Left kidney (tissue), 8 donors: Measurements from ENCODE around the gene TMEM9B. TPM values are rescaled to one million over a fixed set of nuclear protein-coding genes. Genes with fewer than 3 reads are reported as not detected.
"Not testable (repeated sequence)": the region's sequence is repeated elsewhere in the genome, so short reads cannot be mapped to it uniquely, and the experiment has no call there.

Source experiments
- DNase-seq: peaks from one replicate; pipeline ENCODE4 v3.0.0-alpha.2; 2013
- long read RNA-seq, 8 donors: transcript quantifications; one replicate each; lab custom pipeline, GENCODE V29; 2026
- polyA plus RNA-seq: library from polyadenylated mRNA; unstranded; fragments of 120-200 nt; gene quantifications from one replicate; pipeline ENCODE4 v1.2.1, GENCODE V29; 2013; ENCODE audit not compliant: insufficient read length

Gene TMEM9B
- polyA plus RNA-seq = 63.8 TPM
- long read RNA-seq, donor 1, transcript TMEM9B-205 (5 exons, 2,083 nt) = major isoform, 27 of 34 reads
- long read RNA-seq, donor 1, partial matches to known transcripts = 5 of 34 reads
- long read RNA-seq, donor 1, other reads (novel, unspliced or antisense) = 0 of 34 reads
- long read RNA-seq, donor 2, transcript TMEM9B-205 (5 exons, 2,083 nt) = major isoform, 25 of 25 reads
- long read RNA-seq, donor 2, partial matches to known transcripts = 0 of 25 reads
- long read RNA-seq, donor 2, other reads (novel, unspliced or antisense) = 0 of 25 reads
- long read RNA-seq, donor 3, transcript TMEM9B-205 (5 exons, 2,083 nt) = major isoform, 19 of 19 reads
- long read RNA-seq, donor 3, partial matches to known transcripts = 0 of 19 reads
- long read RNA-seq, donor 3, other reads (novel, unspliced or antisense) = 0 of 19 reads
- long read RNA-seq, donor 4 = 0 reads
- long read RNA-seq, donor 5, transcript TMEM9B-205 (5 exons, 2,083 nt) = major isoform, 47 of 53 reads
- long read RNA-seq, donor 5, partial matches to known transcripts = 0 of 53 reads
- long read RNA-seq, donor 5, other reads (novel, unspliced or antisense) = 0 of 53 reads
- long read RNA-seq, donor 6, transcript TMEM9B-205 (5 exons, 2,083 nt) = major isoform, 27 of 28 reads
- long read RNA-seq, donor 6, partial matches to known transcripts = 0 of 28 reads
- long read RNA-seq, donor 6, other reads (novel, unspliced or antisense) = 0 of 28 reads
- long read RNA-seq, donor 7, transcript TMEM9B-205 (5 exons, 2,083 nt) = major isoform, 44 of 48 reads
- long read RNA-seq, donor 7, partial matches to known transcripts = 0 of 48 reads
- long read RNA-seq, donor 7, other reads (novel, unspliced or antisense) = 0 of 48 reads
- long read RNA-seq, donor 8, transcript TMEM9B-205 (5 exons, 2,083 nt) = major isoform, 16 of 19 reads
- long read RNA-seq, donor 8, partial matches to known transcripts = 0 of 19 reads
- long read RNA-seq, donor 8, other reads (novel, unspliced or antisense) = 0 of 19 reads

GRCh38 chr11:8964324-8965320, at the start of gene TMEM9B:
TMEM9B (minus strand) TSS chr11:8964442; CDS start chr11:8964313, 129 bp downstream.
- peak; percentile 90 for DNase-seq

DNA sequence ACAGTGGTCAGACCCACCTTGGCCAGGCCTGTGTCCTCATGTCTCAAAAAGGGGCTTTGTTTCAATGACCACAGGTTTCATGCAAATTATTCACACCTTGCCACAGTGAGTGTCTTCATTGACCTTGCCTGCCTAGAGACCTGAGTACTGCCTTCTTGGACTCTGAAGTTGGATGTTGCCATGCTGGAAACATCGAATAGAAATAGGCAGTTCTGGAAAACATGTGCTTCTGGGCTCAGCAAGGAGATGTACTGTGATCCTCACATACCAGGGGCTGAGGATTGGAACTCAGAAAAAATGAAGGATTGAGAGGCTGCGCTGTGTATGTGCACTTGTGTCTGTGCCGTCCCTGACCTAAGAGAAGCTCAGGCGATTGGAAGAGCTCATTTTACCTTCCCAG, 49.1 kb upstream of the TMEM9B start:
- no peak for DNase-seq

GRCh38 chr11:9009538-9009937, 45.3 kb upstream of the TMEM9B start:
- DNase-seq = not testable (repeated sequence)

DNA sequence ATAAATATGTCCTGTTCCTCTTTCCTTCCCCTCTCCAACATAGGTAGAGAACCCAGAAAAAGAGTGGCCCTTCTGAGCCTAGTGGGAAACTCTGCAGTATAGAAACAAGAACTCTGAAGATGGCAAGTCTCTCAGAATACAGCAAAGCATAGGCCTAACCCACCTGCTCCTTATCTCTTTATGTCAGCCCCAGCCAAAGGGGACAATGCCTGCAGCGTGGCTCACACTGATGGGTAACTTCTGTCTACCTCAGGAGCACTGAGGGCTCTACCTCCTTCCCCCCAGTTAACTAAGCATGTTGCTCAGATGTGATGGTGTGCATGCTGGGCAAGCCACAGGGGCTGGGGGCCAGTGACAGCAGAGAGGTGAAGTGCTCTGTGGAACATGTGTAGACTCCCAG, 44.4 kb upstream of the TMEM9B start:
- DNase-seq = no peak

GRCh38 chr11:9008011-9008550, 43.8 kb upstream of the TMEM9B start:
- DNase-seq = no peak

DNA sequence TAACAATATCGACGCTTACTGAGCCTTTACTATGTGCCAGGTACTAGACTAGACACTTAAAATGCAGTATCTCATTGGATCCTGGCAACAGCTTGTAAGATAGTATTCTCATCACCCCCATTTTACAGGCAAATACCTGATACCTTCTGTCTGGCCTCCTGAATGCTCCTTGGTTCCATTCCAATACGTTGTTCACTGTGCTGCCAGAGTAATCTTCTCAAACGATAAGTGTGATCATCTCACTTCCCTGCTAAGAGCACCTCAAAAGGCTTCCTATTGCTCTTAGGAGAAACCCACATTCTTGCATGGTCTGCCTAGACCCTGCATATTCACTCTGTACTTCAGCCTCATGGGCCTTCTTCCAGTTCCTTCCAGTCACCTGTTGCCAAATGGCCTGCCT, 40.8 kb upstream of the TMEM9B start:
- DNase-seq = no peak

DNA sequence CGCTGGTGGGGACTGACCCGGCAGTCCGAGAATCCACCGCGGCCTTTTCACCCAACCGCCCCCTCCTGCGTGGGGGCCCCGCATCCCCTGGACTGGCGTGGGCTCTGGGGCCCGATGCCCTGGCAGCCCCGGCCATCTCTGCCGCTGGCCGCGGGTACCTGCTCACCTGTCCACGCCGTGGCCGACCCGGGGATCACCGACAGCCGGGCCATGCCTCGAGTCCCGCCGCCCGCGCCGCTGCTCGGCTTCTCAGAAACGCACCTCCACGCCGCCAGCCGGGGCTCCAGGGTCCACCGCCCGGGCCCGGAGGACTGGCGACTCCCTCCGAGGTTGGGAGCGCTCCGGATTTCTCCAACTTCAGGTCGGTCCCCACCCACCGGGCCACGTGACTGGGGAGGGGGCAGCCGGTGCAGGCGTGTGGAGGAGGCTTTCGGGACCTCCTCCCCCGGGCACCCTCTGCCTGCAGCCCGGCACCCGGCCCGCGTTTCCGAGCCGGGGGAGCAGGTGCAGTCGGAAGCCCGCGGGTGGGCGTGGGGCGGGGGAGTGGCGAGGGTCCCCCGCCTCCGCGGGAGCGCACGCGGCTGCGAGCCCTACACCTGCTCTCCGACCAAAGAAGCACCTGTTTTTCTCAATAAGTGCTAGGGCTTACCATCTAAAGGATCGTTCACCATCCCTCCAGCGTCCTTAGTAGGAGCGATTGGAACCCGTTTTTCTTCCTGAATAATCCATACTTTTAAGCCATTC, 40.1 kb upstream of the TMEM9B start:
- DNase-seq = peak; percentile 35

GRCh38 chr11:9003573-9004182, 39.4 kb upstream of the TMEM9B start, which contains the start of gene NRIP3:
NRIP3 (minus strand) TSS chr11:9004001; CDS start chr11:9003935, 66 bp downstream.
- peak; percentile 62 for DNase-seq

- DNase-seq = no peak
Observed at GRCh38 chr11:9002920-9003572, 38.8 kb upstream of the TMEM9B start.

DNA sequence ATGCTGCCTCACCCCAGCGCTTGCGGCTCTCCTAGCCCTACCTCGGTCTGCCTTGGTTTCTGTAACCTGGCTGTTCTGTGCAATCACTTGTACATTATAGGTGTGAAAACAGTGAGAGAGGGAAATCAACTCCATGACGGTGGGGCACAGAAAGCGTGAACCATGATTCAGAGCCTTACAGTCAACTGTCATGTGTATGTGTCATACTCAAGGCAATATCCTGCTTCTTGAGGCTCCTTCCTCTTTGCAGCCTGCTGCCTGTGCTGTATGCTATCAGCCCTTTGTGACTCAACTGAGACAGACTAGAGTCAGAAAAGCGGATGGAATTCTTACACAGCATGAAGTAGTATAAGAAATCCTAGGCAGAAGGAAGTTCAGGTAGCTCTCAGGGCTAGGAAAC, 37.5 kb upstream of the TMEM9B start:
- no peak for DNase-seq

GRCh38 chr11:8998017-8998416, 33.8 kb upstream of the TMEM9B start:
- no peak for DNase-seq

DNA sequence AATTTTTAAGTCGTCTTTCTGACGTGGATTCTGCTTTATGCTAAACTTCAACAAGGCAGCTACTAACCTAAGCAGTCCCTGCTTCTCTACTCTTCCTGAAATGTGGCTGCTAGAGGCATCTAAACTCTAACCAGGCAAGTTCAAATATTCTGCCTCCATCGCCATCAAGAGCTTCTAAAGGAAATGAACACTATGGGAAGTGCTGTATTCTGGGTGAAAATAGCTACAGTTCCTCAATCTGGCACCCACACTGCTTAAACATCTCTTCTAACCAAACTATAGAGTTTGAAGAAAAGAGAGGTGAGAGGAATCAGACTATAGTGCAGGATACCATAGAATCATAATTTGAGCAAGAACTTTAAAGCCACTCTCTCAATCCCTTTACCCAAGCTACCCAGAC, 33.2 kb upstream of the TMEM9B start:
- DNase-seq = no peak

- DNase-seq = no peak
Observed at GRCh38 chr11:8989453-8989852, 25.2 kb upstream of the TMEM9B start.

DNA sequence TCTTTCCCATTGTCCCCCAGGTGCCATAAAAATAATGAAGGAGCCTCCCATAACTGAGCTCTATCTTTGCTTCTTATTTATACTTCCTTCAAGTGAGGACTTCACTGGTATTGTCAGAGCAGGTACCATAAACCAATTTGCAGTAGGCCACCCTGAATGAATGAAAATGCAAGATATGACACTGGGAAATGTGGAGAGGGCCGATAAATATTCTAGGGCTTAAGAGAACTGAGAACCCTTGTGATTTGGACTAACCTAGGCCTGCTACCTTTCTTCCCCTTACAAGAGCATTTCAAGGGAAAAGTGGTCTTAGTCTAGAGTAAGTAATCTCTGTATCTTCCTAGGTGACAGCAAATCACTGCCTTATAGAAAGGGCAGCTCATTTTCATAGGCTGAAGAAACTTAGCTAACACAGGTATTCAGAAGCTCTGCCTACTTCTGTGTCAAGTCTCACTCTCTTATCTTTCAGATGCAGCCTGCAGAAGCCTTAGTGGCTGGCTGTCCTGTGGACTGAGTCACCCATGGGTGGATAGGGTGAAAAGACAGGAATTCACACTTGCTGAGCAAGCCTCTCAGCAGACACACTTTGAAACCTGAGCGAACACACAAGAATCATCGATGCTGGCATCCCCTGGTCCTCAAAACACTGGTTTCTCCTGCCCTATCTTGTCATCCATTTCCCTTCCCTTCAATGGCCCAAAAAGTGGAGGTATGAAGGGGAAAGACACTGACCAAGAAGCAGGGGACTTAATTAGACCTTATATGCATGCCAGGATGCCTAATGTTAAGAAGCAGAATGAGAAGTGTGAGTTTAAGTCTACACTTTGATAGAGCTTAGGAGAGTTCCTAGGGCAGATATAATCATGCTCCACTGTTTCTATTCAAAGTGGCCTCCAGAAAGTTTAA, 24.3 kb upstream of the TMEM9B start:
- no peak for DNase-seq

- no peak for DNase-seq
Observed at GRCh38 chr11:8987446-8987845, 23.2 kb upstream of the TMEM9B start.

- not testable (repeated sequence) for DNase-seq
Observed at GRCh38 chr11:8986772-8987171, 22.5 kb upstream of the TMEM9B start.

DNA sequence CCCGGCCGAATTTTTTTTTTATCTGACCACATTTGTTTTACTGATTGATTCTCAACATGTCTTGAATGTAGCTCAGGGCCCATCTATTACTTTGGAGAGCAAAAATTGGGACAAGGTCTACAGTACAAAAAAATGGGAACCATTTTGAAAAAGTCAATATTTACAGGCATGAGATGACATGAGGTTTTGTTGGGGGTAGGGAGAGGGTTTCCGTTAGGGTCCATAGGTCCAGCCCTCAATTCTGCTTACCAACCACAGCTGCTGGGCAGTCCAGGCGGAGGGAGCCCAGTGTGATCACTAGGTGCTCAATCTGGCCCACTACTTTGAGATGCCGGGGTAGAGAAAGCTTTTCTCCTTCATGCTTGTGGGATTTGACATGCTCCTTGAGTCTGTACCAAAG, 21.2 kb upstream of the TMEM9B start:
- no peak for DNase-seq

GRCh38 chr11:8983552-8983951, 19.3 kb upstream of the TMEM9B start:
- DNase-seq = no peak
